HG03565 (cell line): ENCODE measurements around the gene PPIF.

Experiments
- ATAC-seq: cut with Tn5 transposase; IDR thresholded peaks from one replicate; pipeline ENCODE4 v1.9.1; 2021; ENCODE audit warnings: mild to moderate bottlenecking, moderate library complexity; ENCODE audit not compliant: unreplicated experiment

The PPIF gene

DNA sequence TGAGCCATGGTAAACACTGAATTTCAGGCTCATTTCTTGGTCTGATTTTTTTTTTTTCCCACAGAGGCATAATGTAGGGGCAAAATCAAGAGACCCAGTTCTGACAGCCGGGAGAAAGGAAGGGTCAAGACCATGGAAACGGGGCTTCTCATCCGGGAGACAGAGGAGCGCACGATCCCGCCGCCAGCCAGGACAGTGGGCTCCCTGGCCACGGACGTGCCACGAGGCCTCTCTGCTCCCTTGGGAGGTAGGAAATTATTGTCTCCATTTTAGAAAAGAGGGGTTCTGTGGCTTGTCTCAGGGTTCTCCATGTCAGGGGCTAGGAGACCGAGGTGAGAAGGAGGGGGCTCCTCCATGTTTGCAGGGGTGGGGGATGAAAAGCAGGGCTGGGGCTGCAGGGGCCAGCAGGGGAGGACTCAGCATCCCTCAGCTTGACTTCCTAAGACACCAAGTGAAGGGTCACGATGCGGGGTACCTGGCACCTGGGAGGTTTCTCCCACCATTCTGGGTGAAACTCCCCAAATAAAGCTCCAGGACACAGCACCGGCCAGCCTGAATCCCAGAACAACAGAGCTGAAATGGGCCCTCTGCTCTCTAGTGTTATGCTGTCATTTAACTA is 37.6 kb downstream of the PPIF start:
- ATAC-seq: no peak

DNA sequence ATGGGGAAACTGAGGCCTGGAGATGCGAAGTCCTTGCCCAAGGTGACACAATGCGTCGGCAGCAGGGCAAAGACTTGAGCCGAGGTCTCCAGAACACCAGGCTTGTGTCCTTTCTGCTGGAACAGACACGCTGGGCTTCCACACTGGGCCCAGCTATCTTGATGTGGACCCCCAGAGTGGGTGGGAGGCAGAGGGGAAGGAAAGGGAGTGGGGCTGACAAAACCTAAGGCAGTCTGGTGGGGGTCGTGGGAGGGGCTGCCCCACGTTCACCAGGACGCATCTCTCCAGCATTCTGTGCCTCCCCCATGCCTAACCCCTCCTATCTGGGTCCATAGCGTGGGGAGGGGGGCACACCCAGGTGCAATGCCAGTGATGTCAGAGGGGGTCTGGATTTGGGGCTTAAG is 38.1 kb downstream of the PPIF start:
- ATAC-seq: no peak

DNA sequence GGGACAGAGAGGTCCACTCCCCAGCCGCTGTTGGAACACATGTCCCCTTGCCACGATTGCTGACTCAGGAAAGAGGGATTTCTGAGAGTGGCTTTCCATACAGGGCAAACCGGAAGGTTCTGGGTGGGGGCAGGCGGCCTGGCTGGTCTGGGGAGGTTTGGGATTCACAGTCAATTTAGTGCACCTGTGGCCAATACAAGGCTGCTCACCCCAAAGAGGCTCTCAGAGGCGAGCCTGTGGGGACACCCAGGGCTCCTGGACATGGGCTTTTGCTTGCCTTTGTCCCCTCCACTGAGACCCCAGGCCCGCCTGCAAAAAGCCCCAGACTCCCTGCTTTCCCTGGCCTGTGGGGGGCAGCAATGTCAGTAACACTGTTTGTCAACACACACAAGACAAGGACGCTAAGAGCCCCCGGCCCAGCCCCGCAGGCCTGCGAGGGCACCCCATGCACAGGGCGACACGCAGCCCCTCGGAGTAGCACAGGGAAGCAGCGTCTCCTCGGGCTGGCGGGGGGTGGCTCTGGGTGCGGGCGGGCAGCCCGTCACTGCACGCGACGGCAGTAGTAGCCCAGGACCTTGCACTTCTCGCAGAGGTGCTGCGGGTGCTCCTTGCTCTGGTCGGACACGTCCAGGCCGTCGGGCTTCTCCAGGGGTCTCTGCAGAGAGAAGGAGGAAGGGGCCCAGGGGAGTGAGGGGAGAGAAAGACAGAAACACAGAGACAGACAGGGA is 38.7 kb downstream of the PPIF start:
- no peak for ATAC-seq

DNA sequence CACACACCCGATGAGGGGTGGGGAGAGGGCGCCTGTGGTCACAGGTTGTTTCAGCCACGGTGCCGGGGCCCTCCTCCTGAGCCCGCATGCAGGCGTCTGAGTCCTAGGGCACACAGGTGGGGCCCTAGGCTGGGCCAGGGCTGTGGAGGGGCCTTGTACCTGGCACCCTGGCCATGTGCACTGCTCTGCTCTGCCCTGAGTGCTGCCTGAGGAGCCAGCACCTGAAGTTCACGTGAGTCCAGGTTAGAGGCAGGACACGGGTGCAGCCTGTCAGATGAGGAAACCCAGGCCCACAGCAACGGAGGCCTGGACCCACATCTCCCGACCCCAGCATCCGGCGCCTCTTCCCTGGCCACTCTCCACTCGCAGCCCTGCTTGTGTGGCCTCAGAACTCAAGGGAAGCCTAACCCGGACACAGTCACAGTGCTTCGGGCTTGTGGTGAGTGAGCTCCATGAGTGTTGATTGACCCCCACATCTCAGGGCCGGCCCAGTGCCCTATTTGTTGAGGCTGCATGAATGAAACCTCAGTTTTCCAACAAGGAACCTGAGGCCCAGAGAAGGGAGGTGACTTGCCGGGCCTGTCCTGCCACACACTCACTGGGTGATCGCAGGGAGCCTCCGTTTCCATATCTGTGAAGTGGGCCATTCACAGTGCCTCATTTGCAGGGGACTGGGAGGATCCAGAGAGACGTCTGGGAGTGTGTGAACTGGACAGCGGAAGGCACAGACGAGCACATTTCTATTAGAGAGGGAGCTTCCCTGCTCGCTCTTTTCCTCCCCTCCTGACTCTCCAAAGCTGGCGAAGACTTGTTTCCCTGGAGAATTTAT is 39.6 kb downstream of the PPIF start:
- no peak for ATAC-seq

DNA sequence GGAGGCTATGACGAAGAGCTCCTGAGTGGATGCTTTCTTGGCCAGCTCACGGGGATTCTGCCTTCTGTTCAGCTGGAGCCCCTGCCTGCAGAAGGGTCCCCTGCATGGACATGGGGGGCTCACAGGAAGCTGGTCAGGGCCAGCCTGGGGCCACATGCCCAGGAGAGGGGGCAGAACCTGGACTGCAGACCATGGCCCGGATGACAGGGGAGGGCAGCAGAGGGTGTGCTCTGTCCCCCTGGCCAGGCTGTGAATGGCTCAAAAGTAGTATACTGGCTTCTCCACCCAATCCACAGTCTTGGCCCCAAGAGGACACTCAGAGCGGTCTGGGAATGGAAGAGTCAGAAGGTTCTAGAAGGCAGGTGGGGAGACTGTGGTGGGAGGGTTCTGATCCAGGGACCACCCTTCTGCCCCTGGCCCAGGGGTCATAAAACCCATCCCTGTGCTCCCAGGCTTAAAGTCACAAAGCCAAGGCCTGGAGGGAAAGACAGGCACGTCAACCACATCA is 40.3 kb downstream of the PPIF start:
- ATAC-seq: no peak

DNA sequence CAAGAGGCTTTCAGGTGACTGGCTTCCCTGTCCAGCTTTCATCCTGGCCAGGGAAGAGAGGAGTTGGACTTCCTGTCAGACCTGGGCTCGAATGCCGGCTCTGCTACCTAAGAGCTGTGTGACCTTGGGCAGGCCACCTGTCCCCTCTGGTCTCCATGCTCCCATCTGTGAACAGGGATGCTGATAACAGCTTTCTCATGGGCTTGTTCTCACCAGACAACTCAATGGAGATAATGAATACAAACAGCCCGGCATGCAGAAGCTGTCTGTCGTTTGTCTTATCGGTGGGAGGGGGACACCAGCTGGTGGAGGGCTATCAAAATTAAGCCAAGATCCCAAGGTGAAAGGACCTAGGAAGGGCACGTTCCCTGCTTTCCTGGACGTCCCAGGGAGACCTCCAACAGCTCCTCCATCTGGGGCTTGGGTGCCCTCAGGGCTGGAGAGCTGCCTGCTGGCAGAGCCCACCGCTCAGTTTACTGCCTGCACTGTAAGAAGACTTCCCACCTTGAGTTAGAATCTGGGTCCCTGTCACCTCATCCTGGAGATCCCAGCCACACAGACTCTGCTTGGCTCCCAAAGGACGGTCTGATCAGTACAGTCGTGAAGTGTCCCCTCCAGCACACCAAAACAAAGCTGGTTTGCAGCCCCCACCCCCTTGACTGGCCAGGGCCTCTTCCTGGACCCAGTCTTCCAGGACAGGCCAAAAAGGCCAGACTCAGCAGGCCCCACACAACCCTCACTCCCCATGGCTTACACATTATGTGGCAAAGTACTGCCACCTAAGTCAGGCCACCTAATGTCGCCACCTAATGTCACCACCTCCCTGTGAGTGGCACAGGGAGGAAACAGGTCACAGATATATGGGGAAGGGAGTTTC is 40.9 kb downstream of the PPIF start:
- no peak for ATAC-seq

DNA sequence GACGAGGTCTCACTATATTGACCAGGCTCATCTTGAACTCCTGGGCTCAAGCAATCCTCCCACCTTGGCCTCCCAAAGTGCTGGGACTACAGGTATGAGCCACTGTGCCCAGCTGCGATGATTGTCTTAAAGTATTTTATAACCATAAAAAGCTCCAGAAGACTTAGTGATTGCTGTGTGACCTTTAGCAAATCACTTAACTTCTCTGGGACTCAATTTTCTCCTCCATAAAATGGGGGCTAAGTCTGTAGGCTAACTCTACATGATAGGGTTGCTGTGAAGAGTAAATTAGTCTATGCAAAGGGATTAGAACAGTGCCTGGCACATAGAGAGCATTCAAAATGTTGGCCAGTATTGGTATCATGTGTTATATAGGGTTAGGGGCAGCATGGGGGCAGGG is 42.8 kb downstream of the PPIF start:
- ATAC-seq: no peak

DNA sequence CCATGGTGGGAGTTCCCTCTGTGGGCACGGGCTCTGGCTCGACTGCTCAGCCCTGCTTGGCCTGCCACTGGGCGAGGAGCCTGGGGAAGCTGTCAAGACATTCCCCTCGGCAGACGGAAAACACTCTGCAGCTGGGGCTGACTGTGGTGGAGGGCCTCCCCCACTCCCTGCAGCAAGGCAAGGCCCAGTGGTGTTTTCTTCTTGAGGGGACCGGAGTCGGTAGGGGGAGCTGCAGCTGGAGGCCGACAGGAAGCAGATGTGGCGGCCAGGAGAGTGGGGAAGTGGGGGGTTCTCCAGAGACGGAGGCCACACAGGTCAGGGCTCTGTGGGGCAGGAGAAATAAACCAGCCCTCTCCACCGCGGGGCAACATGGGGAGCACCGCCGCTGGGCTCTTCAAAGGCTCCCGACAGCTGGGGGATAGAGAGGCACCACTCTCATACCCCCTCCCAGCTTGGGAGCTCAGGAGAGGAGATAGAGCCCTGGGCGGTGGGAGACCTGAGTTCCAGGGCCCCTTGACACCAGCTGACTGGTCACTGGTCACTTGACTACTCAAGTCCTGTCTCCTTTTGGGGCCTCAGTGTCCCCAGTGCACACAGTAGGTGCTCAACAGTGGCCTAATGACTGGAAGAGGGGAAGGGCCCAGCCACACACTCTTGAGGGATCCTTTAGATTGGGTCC is 43.4 kb downstream of the PPIF start:
- ATAC-seq: no peak

DNA sequence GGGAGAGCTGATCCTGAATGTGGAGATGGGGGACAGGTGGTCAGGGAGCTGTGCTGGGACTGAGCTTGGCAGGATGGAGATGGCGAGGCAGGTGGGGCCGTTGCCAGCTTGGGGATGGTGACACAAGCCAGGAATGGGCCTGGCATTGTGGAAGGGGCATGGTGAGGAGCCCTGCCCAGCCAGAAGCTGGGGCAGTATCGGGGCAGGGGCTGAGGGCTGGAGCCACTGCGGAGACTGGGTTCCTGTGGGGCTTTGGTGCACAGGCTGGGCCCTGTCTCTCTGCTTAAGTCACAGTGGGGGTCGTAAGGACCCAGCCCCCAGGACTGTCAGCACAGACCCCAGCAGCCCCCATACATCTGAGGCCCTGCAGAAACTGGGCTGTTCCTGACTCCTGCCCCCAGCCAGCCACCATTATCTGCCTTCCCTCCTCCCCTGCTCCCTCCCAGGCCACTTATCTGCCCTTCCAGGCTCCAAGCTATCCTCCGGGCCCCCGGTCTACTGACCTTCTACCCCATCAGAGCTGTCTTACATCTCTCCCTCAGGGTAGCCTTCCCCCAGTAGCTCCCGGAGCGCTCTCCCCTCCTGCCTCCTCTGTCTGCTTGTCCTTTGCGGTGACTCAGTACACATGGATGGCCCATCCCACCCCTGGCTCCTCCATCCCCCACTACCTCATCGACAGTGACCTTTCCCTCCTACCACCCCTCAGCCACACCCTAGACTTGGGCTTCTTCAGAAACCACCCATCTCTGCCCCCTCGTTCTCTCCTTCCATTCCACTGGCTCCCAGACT is 44.2 kb downstream of the PPIF start:
- no peak for ATAC-seq

DNA sequence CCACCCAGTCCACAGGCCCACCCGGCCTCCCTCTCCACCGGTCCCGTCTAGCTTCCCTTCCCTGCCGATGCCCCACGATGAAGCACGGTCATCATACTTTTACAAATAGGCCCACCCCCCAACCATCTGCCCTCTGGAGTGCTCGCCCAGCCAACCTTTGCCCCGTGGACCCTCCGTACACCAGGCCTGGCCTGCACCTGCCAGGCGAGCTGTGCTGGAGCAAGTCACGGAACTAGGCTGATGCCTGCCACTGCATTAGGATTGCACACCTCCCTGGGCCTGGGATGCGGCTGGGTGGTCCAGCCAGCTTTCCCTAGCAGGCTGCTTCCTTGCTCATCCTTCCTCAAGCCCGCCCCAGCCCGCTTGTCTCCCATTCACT is 44.7 kb downstream of the PPIF start:
- no peak for ATAC-seq

DNA sequence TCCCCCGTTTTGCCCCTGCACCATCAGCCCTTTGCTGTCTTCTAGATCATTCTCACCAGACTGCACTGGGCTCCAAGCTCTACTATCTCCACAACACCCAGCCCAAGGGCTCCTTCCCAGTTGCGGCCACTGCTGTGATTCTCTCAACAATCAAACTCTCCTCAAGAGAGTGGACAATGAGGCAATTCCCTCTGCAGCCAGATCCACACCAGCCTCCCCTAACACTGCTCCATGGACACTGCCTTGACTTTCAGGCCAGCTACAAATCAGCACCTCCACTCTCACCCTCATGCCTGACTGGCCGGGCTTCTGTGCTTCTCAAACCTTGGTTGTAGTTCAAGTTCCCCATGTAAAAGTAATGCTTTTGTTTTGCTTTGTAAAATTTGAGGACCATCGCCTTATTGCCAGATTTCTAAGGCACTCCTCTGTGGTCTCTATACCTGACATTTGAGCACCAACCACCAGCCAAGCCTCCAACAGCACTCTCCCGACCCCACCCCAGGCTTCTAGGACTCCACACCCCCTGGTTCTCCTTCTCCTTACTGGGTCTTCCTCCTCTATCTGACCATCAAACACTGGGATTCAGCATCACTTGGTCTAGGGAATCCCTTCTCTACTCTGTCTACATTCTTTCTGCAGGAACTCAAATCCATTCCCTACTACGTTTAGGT is 45.4 kb downstream of the PPIF start:
- ATAC-seq: no peak

DNA sequence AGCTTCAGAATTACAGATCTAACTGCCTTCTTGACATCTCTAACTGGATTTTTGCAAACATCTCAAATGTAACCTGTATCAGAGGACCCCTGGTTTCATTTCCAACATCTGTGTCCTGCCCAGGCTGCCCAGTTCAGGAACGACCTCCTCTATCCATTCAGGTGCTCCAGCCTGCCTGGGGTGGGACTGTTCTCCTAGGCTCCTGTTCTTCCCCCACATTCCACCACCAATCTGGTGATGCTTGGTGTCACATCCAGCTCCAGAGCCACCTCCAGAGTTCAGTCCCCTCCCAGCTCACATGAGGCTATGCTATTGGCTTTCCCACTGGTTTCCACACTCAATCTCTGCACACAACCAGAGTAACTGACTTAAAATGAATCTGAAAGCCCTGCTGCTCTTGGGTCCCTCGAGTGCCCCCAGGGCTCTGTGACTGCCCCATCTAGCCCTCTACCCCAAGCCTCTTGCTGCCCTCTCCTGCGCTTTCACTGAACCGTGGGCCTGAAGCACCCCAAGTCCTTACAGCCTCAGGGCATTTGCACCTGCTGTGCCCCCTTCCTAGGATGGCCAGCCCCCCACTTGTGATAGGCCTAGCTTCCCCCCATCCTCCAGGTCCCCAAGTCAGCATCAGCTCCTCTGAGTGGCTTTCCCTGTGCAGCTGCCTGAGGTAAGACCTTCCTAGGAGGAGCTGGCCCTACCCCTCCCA is 46.1 kb downstream of the PPIF start:
- no peak for ATAC-seq

DNA sequence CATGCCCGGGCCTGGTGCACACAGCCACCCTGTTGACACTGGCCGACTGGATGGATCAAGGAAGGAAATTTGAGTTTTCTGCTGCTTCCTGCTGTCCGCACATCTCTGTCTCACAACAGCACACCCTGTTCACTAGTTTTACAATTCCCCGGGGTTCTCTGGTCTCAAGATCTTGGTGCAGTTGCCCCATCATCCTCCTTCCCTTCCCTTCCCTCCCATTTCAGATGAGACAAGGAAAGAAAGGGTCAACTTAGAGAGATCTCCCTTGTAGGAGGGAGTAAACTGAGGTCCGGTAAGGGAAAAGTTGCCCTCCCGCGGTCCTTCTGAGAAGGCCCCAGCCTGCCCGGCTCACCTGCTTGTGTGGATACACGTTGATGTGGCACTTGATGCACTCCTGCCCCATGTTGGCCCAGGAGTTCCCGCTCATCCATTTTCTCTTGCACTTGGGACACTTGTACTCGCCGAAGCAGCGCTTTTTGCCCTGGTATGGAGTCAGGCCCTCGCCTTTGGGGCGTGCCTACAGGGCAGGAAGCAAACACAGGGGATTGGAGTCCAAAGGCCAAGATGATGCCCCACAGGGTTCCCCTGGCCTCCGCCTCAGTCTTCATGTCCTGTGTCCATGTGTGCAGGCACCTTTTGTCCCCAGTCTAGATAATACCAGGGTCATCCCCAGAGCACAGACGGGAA is 46.8 kb downstream of the PPIF start:
- ATAC-seq: no peak

DNA sequence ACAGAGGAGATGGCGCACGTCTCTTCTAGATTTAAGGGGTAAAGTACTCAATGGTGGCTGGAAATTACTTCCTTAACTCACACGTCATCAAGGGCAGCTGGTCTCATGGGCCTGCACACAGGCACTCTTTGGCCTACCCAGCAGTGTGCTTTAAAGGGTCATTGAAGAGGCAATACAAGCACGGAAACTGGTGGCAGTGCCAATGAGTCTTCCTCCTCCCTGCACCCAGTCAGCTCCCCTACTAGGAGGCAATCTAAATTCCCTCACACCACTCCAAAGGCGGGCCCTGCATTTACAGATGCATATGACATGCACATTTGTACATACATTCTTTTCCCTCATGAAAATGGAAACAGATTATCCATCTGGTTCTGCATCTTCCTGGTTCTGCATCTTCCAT is 47.4 kb downstream of the PPIF start:
- no peak for ATAC-seq

DNA sequence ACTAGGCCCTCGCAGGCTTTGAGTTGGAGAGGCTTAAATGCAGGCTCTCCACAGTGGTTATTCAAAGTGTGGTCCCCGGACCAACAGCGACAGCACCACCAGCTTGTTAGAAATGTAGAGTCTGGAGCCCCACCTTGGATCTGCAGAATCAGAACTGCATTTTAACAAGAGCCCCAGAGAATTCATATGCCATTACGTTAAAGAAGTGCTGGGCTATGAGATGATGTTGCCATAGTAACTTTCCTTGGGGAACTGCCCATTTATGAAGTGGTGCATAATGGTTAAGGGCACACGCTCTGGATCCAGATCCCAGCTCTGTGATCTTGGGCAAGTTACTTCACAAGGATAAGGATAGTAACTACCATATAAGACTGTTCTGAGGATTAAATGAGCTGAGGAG is 49.3 kb downstream of the PPIF start:
- ATAC-seq: no peak

DNA sequence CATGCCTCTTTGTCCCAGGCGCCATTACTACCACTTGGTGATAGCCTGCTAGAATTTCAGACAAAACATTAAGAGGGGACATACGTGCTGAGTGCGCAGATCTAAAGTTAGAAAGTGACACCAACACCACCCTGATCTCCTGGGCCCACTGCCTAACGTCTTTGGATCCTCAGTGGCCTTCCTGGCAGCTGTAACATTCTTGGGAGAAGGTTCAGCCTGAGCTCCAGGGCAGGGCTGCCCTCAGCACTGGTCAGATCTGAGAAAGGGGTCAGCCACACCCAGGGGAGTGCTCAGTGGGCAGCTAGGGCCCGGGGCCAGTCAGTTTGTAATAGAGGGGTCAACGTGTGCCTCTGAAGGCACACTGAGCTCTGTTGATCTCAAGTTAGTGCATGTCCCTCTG is 49.8 kb downstream of the PPIF start:
- no peak for ATAC-seq

DNA sequence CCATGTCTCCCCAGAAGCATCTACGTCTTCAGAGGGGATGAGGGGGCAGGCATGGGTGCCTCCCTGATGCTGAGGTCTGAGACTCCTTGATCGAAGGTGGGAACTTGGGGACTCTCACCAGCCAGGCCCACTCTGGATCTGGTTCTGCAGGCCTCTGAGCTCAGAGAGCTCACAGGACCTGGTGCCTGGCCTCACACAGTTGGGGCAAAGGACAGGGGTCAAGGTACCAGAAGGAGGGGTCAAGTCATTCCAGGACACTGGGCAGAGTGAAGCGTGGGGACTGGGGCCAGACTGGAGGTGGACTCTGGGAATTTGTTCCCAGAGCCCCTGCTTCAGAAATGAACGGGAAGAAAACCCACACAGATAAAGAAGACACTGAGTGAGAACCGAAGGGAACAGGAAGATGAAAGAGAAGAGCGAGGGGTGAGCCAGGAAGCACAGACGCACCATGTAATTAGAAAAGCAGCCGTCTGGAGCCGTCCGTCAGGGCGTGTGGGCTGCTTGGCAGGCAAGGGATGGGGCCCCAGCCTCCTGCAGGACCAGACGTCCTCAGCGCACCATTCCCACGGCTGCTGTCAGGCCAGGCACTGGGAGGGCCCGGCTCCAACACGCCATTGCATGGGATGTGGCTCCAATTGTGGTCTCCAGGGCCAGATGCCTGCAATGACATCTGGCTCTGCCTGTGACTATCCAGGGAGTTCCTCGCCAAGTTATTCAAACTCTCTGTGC is 50.5 kb downstream of the PPIF start:
- no peak for ATAC-seq
